ENCODE measurements around the gene SERAC1.

- TF ChIP-seq CTCF (IDR thresholded peaks at IDR 0.05 in 2 of 3, conservative IDR thresholded peaks at IDR 0.05 in 1 of 3; ENCODE audit: control insufficient read depth in 2 of 3, extremely low read depth in 1 of 3, insufficient read depth in 1 of 3, low read depth in 3 of 3, low read length in 3 of 3) (no peak), ATF2 (IDR thresholded peaks at IDR 0.05; ENCODE audit: low read length) (no peak), BHLHE40 (IDR thresholded peaks at IDR 0.05; ENCODE audit: borderline replicate concordance in 1 of 2, low read depth in 2 of 2, low read length in 1 of 2) (no peak)
Measured at GRCh38 chr6:158149641-158150040, 18.4 kb downstream of the SERAC1 start.

Measured in GM12878 (cell line).